HepG2 (cell line): ENCODE measurements around the gene MEGF11. TPM values are rescaled to one million over a fixed set of nuclear protein-coding genes. Genes with fewer than 3 reads are reported as not detected.

Experiments used
- ARID5B ChIP-seq: IDR thresholded peaks from 2 replicates; pipeline ENCODE4 v1.4.0; 2020; ENCODE audit warnings: mild to moderate bottlenecking, missing genetic modification reagents
- BHLHE40 ChIP-seq: IDR thresholded peaks from 2 replicates; pipeline ENCODE4 v1.6.1; 2011; ENCODE audit warnings: low read length, improper control_type of control experiment
- FOXP4 ChIP-seq: sonication (generic); formaldehyde crosslinking; IDR thresholded peaks from 2 replicates; pipeline ENCODE4 v1.4.0; 2020; ENCODE audit warnings: missing genetic modification reagents
- GATAD2A ChIP-seq: IDR thresholded peaks from 2 replicates; pipeline ENCODE4 v1.6.1; 2016
- JUNB ChIP-seq: sonication (generic); formaldehyde crosslinking; IDR thresholded peaks from 2 replicates; pipeline ENCODE4 v1.8.0; 2022; ENCODE audit warnings: missing genetic modification reagents, mild to moderate bottlenecking, borderline replicate concordance
- MLX ChIP-seq: IDR thresholded peaks from 2 replicates; pipeline ENCODE4 v1.6.1; 2016
- NFE2L1 ChIP-seq: sonication (generic); formaldehyde crosslinking; IDR thresholded peaks from 2 replicates; pipeline ENCODE4 v1.4.0; 2020; ENCODE audit warnings: missing genetic modification reagents, mild to moderate bottlenecking, borderline replicate concordance
- REPIN1 ChIP-seq: sonication (generic); formaldehyde crosslinking; IDR thresholded peaks from 2 replicates; pipeline ENCODE4 v1.8.0; 2022; ENCODE audit warnings: missing genetic modification reagents, low read depth, mild to moderate bottlenecking, borderline replicate concordance
- SALL1 ChIP-seq: sonication (generic); formaldehyde crosslinking; IDR thresholded peaks from 2 replicates; pipeline ENCODE4 v1.8.0; 2022; ENCODE audit warnings: mild to moderate bottlenecking, missing genetic modification reagents
- SOX13 ChIP-seq, 3 experiments: fragments of 450-650 bp in 1 of 3; sonication (generic) in 1 of 3; formaldehyde crosslinking in 1 of 3; IDR thresholded peaks in 2 of 3; conservative IDR thresholded peaks in 1 of 3; 2 replicates each; pipeline versions ENCODE4 v1.5.0 to v1.6.1; 2016 to 2020; ENCODE audit warnings: antibody characterized with exemption in 1 of 3, mild to moderate bottlenecking in 1 of 3, missing compliant biosample characterization in 1 of 3, missing genetic modification reagents in 1 of 3, moderate library complexity in 1 of 3
- TAF15 ChIP-seq: fragments of 200-400 bp; formaldehyde crosslinking; IDR thresholded peaks from one replicate; pipeline ENCODE4 v1.6.1; 2018; ENCODE audit warnings: mild to moderate bottlenecking, low read depth, low read length; ENCODE audit not compliant: poor library complexity, severe bottlenecking
- TBX3 ChIP-seq: fragments of 450-650 bp; IDR thresholded peaks from 2 replicates; pipeline ENCODE4 v1.6.1; 2017; ENCODE audit warnings: antibody characterized with exemption, mild to moderate bottlenecking, inconsistent platforms, borderline replicate concordance
- ZNF101 ChIP-seq: sonication (generic); formaldehyde crosslinking; IDR thresholded peaks from 2 replicates; pipeline ENCODE4 v1.4.0; 2020; ENCODE audit warnings: mild to moderate bottlenecking, low read depth, missing genetic modification reagents, borderline replicate concordance
- ZNF318 ChIP-seq: sonication (generic); formaldehyde crosslinking; IDR thresholded peaks from 2 replicates; pipeline ENCODE4 v1.4.0; 2020; ENCODE audit warnings: mild to moderate bottlenecking, missing genetic modification reagents
- polyA plus RNA-seq, 8 experiments: library from polyadenylated mRNA; depleted of rRNA in 3 of 8; stranded (reverse) in 7 of 8; unstranded in 1 of 8; fragments of >200 nt; fragmentation: Illumina TruSeq in 4 of 8; extraction: Trizol in 4 of 8; gene quantifications; 2 replicates each; pipeline versions ENCODE4 v1.2.1 to v1.2.3, GENCODE V29; 2011 to 2016; ENCODE audit warnings: low read depth in 4 of 8, missing spikeins in 1 of 8, mixed read lengths in 1 of 8; ENCODE audit not compliant: insufficient read depth in 1 of 8
- total RNA-seq, 5 experiments: library from RNA; depleted of rRNA; stranded (reverse); fragments of >200 nt; fragmentation: Illumina TruSeq; extraction: Trizol; gene quantifications; 2 replicates each; pipeline ENCODE4 v1.2.3, GENCODE V29; 2016; ENCODE audit warnings: low read depth in 1 of 5

Gene MEGF11
- total and polyA plus RNA-seq, 2 of the 13 experiments (the other 11 are each of a cell fraction or from before 2014, with no cell fraction given): not detected

- TF ChIP-seq ZNF318 (CRISPR knock-in tag) (no peak), SOX13 (IDR thresholded peaks at IDR 0.05) (no peak), SOX13 (CRISPR knock-in tag; conservative IDR thresholded peaks at IDR 0.05 in 1 of 2, IDR thresholded peaks at IDR 0.05 in 1 of 2) (peak in 1 of 2 experiments; percentile 23; a peak in 1 of 4 replicates), FOXP4 (peak; percentile 28; the same call in 1 of the 2 replicates), ZNF101 (CRISPR knock-in tag) (no peak), TBX3 (no peak), JUNB (CRISPR knock-in tag) (no peak), ARID5B (CRISPR knock-in tag) (peak; percentile 34; the same call in 1 of the 2 replicates), NFE2L1 (CRISPR knock-in tag) (no peak), MLX (CRISPR knock-in tag) (no peak), GATAD2A (CRISPR knock-in tag) (0 out of 2 replicates have a peak, but pooled peaks have one; percentile 21), BHLHE40 (peak; percentile 56), REPIN1 (no peak), TAF15 (no peak), SALL1 (CRISPR knock-in tag) (peak; percentile 29; the same call in 1 of the 2 replicates)
Measured at GRCh38 chr15:66043264-66043663, 210.3 kb downstream of the MEGF11 start (continued).
